ENCODE data around the gene NTNG1. TPM values are rescaled to one million over a fixed set of nuclear protein-coding genes. Genes with fewer than 3 reads are reported as not detected.

The NTNG1 gene
- total and polyA plus RNA-seq, 2 of the 8 experiments (the other 6 are each of a cell fraction or from before 2014, with no cell fraction given), result 1.2 to 4.1 TPM

GRCh38 chr1:107491582-107491981, 350.7 kb downstream of the NTNG1 start (continued):
- TF ChIP-seq CTBP2 (IDR thresholded peaks at IDR 0.05; ENCODE audit: borderline replicate concordance, insufficient read depth, insufficient read length, low read length), result no peak
